K562 (cell line): Measurements from ENCODE around the gene GAPVD1. TPM values are rescaled to one million over a fixed set of nuclear protein-coding genes. Genes with fewer than 3 reads are reported as not detected.
A peak's percentile ranks its signal among the peaks of the same experiment; 100 is the strongest.

Experiments
- ATAC-seq: fragments of 200-7000 bp; cut with Tn5 transposase; 3 replicates; pipeline ENCODE4 v1.9.1; 2020; ENCODE audit warnings: moderate library complexity
- BruUV-seq: library from RNA; stranded (reverse); fragments of 400-500 nt; replicated peaks from 2 replicates; lab custom pipeline; 2021; lab: Mats Ljungman, UMichigan
- CTCF ChIA-PET: fragments of 300-600 bp; formaldehyde crosslinking; extraction: SDS; loops from one replicate; lab custom pipeline; 2021; ENCODE audit warnings: low intra/inter-chr PET ratio; lab: Yijun Ruan, JAX
- POLR2A ChIA-PET: fragments of 300-600, 350-650 bp; sonication (Branson Sonifier 250); formaldehyde crosslinking; extraction: SDS; loops from one replicate; lab custom pipeline; 2021; ENCODE audit warnings: antibody characterized with exemption, inconsistent platforms; lab: Yijun Ruan, JAX
- DNase-seq, 4 experiments: peaks; one replicate each; pipeline versions ENCODE4 v3.0.0 to v3.0.0-alpha.2; 2011 to 2018; ENCODE audit warnings: low spot score in 3 of 4, mixed read lengths in 3 of 4; ENCODE audit errors: extremely low read depth in 1 of 4
- FAIRE-seq: peaks from 2 replicates; lab custom pipeline; 2011; peaks lifted over from hg19 to GRCh38; lab: Jason Lieb, UNC
- H2AFZ ChIP-seq: 2 replicates; pipeline ENCODE4 v1.6.0; 2011; ENCODE audit warnings: low read depth, low read length, control low read depth, inconsistent platforms
- H3K27ac ChIP-seq: fragments of 200-600 bp; 3 replicates; pipeline ENCODE4 v1.8.0; 2011; ENCODE audit warnings: low read depth, mild to moderate bottlenecking, control low read depth, inconsistent platforms, low read length, moderate library complexity, mixed read lengths; ENCODE audit errors: extremely low read depth
- H3K27me3 ChIP-seq, 2 experiments: fragments of 300-600 bp in 1 of 2; 2 replicates in 1 of 2; 3 replicates in 1 of 2; pipeline versions ENCODE4 v1.6.0 to v1.8.0; 2011; ENCODE audit warnings: inconsistent platforms in 2 of 2, low read length in 2 of 2, mild to moderate bottlenecking in 1 of 2, mixed read lengths in 1 of 2, moderate library complexity in 1 of 2; ENCODE audit not compliant: control insufficient read depth in 2 of 2, insufficient read depth in 2 of 2
- H3K36me3 ChIP-seq: fragments of 300-600 bp; 3 replicates; pipeline ENCODE4 v1.8.0; 2011; ENCODE audit warnings: mild to moderate bottlenecking, low read length, inconsistent platforms; ENCODE audit not compliant: control insufficient read depth, insufficient read depth
- H3K4me1 ChIP-seq, 2 experiments: fragments of 200-600 bp in 1 of 2; replicated peaks in 1 of 2; 2 replicates in 1 of 2; 3 replicates in 1 of 2; pipeline versions ENCODE4 v1.5.1 to v1.8.0; 2011; ENCODE audit warnings: inconsistent platforms in 2 of 2, low read length in 2 of 2, mild to moderate bottlenecking in 1 of 2, mixed read lengths in 1 of 2, moderate library complexity in 1 of 2; ENCODE audit not compliant: control insufficient read depth in 2 of 2, insufficient read depth in 2 of 2
- H3K4me2 ChIP-seq: 2 replicates; pipeline ENCODE4 v1.6.1; 2011; ENCODE audit warnings: low read length, control low read depth, inconsistent platforms, mixed read lengths; ENCODE audit not compliant: insufficient read depth
- H3K4me3 ChIP-seq: fragments of 200-600 bp; sonication (generic), shearing (Covaris generic); 2 replicates; pipeline ENCODE4 v1.5.1; 2016; ENCODE audit warnings: control low read depth, inconsistent platforms
- H3K79me2 ChIP-seq: fragments of 200-600 bp; 3 replicates; pipeline ENCODE4 v1.8.0; 2011; ENCODE audit warnings: low read length, inconsistent platforms; ENCODE audit not compliant: control insufficient read depth, insufficient read depth
- H3K9ac ChIP-seq, 2 experiments: 2 replicates each; pipeline versions ENCODE4 v1.6.0 to v1.6.1; 2011; ENCODE audit warnings: low read depth in 2 of 2, low read length in 2 of 2, control low read depth in 1 of 2, inconsistent platforms in 1 of 2, mild to moderate bottlenecking in 1 of 2, mixed read lengths in 1 of 2; ENCODE audit not compliant: insufficient read depth in 1 of 2
- H3K9me1 ChIP-seq: one replicate; pipeline ENCODE4 v1.6.0; 2011; ENCODE audit warnings: inconsistent platforms, mild to moderate bottlenecking, low read length, moderate library complexity; ENCODE audit not compliant: control insufficient read depth, insufficient read depth
- H3K9me3 ChIP-seq: replicated peaks from 2 replicates; pipeline ENCODE4 v1.5.1; 2011; ENCODE audit warnings: low read depth, low read length, inconsistent platforms; ENCODE audit not compliant: control insufficient read depth, insufficient read depth
- H4K20me1 ChIP-seq: replicated peaks from 2 replicates; pipeline ENCODE4 v1.6.1; 2011; ENCODE audit warnings: low read length, inconsistent platforms, mixed read lengths; ENCODE audit not compliant: control insufficient read depth, insufficient read depth
- BMI1 ChIP-seq: fragments of 150-350 bp; IDR thresholded peaks from 2 replicates; pipeline ENCODE4 v1.6.1; 2014; ENCODE audit warnings: low read length
- GTF2B ChIP-seq: IDR thresholded peaks from 2 replicates; pipeline ENCODE4 v1.6.1; 2011; ENCODE audit not compliant: insufficient read length; ENCODE audit errors: extremely low read depth
- GTF2F1 ChIP-seq: IDR thresholded peaks from 2 replicates; pipeline ENCODE4 v1.6.1; 2011; ENCODE audit warnings: low read depth, low read length, improper control_type of control experiment
- POLR2G ChIP-seq: fragments of 200-400 bp; formaldehyde crosslinking; IDR thresholded peaks from 2 replicates; pipeline ENCODE4 v1.6.1; 2017; ENCODE audit warnings: low read depth, mild to moderate bottlenecking, antibody characterized with exemption, low read length, moderate library complexity
- PRMT5 ChIP-seq: sonication (generic); formaldehyde crosslinking; IDR thresholded peaks from 2 replicates; pipeline ENCODE4 v1.5.0; 2020; ENCODE audit warnings: missing genetic modification reagents
- SRSF3 ChIP-seq: fragments of 200-400 bp; formaldehyde crosslinking; IDR thresholded peaks from 2 replicates; pipeline ENCODE4 v1.6.1; 2016; ENCODE audit warnings: mild to moderate bottlenecking, low read length, moderate library complexity; ENCODE audit not compliant: insufficient read depth
- VEZF1 ChIP-seq: fragments of 200-800 bp; sonication (Bioruptor generic); IDR thresholded peaks from 2 replicates; pipeline ENCODE4 v1.6.1; 2017; ENCODE audit warnings: missing genetic modification characterization, missing compliant biosample characterization
- ZNF239 ChIP-seq: fragments of 250-450 bp; sonication (Bioruptor Pico); IDR thresholded peaks from 2 replicates; pipeline ENCODE4 v1.4.0; 2020; ENCODE audit warnings: mild to moderate bottlenecking
- WGBS: fragments of 100-300 bp; shearing (Covaris generic); methylation state at CpG from one replicate; pipeline ENCODE4 v1.1.6; 2016; ENCODE audit warnings: low coverage, mixed read lengths; ENCODE audit not compliant: insufficient coverage; ENCODE audit errors: missing lambda C conversion rate; 5-methylcytosine and 5-hydroxymethylcytosine counted together
- in situ Hi-C: fragments of 300-500 bp; cut with MboI; formaldehyde crosslinking; loops from 4 replicates; pipeline ENCODE4 v1.15.0; 2018; ENCODE audit warnings: inconsistent platforms, mixed read lengths
- intact Hi-C: fragments of 100-400 bp; cut with micrococcal nuclease; formaldehyde crosslinking; loops from 2 replicates; pipeline ENCODE4 v1.14.2; 2022
- polyA plus RNA-seq, 8 experiments: library from polyadenylated mRNA; depleted of rRNA in 4 of 8; stranded (reverse) in 5 of 8; unstranded in 3 of 8; fragments of >200 nt; fragmentation: Nextera tagmentation in 2 of 8; fragmentation: Illumina TruSeq in 1 of 8; extraction: Ambion mirVana in 2 of 8; extraction: Trizol in 1 of 8; gene quantifications; 2 replicates each; pipeline versions ENCODE4 v1.2.1 to v1.2.3, GENCODE V29; 2011 to 2014; ENCODE audit warnings: inconsistent platforms in 1 of 8, missing spikeins in 1 of 8
- total RNA-seq, 7 experiments: library from RNA; depleted of rRNA in 6 of 7; stranded (reverse); fragments of >200 nt in 6 of 7; fragmentation: Illumina TruSeq in 2 of 7; extraction: Trizol in 2 of 7; gene quantifications; 2 replicates each; pipeline versions ENCODE4 v1.2.1 to v1.2.3, GENCODE V29; 2011 to 2021; ENCODE audit warnings: low replicate concordance in 1 of 7

GAPVD1 gene
- total and polyA plus RNA-seq, 9 of the 15 experiments (the other 6 are each of a cell fraction or from before 2014, with no cell fraction given) = 9.5 to 66.1 (median 45.5) TPM

- H3K4me3 ChIP-seq = no peak overlapping the region
- no peaks in the 10 kb centered on the region for H3K36me3 ChIP-seq
- H3K9me1 ChIP-seq = no peaks in the 10 kb centered on the region
- no peaks in the 10 kb centered on the region for H4K20me1 ChIP-seq
- peak overlapping the region in 1 of 2 experiments; percentile 20; a peak in 2 of 4 replicates for H3K9ac ChIP-seq
- ATAC-seq (no peak), FAIRE-seq (no peak), DNase-seq (no peak)
- POLR2A ChIA-PET = interaction anchor here (0.8 kb wide), 3 partner anchors 10 to 144 kb away, joined by 3 to 4 read pairs (median 3); no protein-coding TSS in a partner anchor
- intact Hi-C loops = no loop called here
- in situ Hi-C loops = no loop called here
- no peaks in the 10 kb centered on the region for H3K27me3 ChIP-seq
- no peaks in the 10 kb centered on the region for H3K9me3 ChIP-seq
- H3K79me2 ChIP-seq = no peaks in the 10 kb centered on the region
- WGBS = 34% methylated on average over 23 of the region's 24 CpGs
- BruUV-seq = no TSS peak
- no peak overlapping the region for H3K27ac ChIP-seq
- TF ChIP-seq SRSF3 (no peak), BMI1 (no peak), GTF2F1 (no peak), GTF2B (no peak), PRMT5 (CRISPR knock-in tag) (no peak), VEZF1 (no peak), ZNF239 (CRISPR knock-in tag) (no peak), POLR2G (0 out of 2 replicates have a peak, but pooled peaks have one; percentile 30)
- H3K4me1 ChIP-seq = peaks cover 8 to 19% of the 10 kb centered on the region in 2 experiments; a peak in 4 of 5 replicates
- no peak overlapping the region for H2AFZ ChIP-seq
- no peak overlapping the region for H3K4me2 ChIP-seq
- CTCF ChIA-PET = interaction anchor here (0.6 to 1.1 kb wide), 3 partner anchors 59 to 1114 kb away, joined by 3 to 4 read pairs (median 3); no protein-coding TSS in a partner anchor
These were observed 114.9 kb downstream of the GAPVD1 start for GRCh38 chr9:125376261-125377226.
